ENCODE results near the gene VTN. TPM values are rescaled to one million over a fixed set of nuclear protein-coding genes. Genes with fewer than 3 reads are reported as not detected.

The VTN gene
- total and polyA plus RNA-seq, 2 donors (not counting 3 experiments of a cell fraction or from before 2014, with no cell fraction given): 1.1 TPM; not detected in 1

- Histone ChIP-seq H3K27ac (ENCODE audit: insufficient read depth, low read depth, low read length) (no peak overlapping the region), H3K36me3 (ENCODE audit: control insufficient read depth in 2 of 2, extremely low read depth in 1 of 2, insufficient read depth in 2 of 2, low read length in 2 of 2) (no peaks in the 10 kb centered on the region), H4K20me1 (replicated peaks; ENCODE audit: control insufficient read depth, extremely low read depth, insufficient read depth, low read length) (no peaks in the 10 kb centered on the region), H3K4me2 (ENCODE audit: insufficient read depth, low read length) (peak overlapping the region; percentile 91), H3K4me1 (ENCODE audit: control insufficient read depth, extremely low read depth, insufficient read depth, low read length) (peaks cover 18% of the 10 kb centered on the region), H3K27me3 (ENCODE audit: control insufficient read depth in 2 of 2, insufficient read depth in 2 of 2, low read length in 2 of 2) (no peaks in the 10 kb centered on the region), H3K9me1 (replicated peaks; ENCODE audit: control insufficient read depth, extremely low read depth, insufficient read depth, low read length) (no peaks in the 10 kb centered on the region), H3K9ac (replicated peaks; ENCODE audit: extremely low read depth, insufficient read depth, low read length) (peak overlapping the region; percentile 76), H3K79me2 (ENCODE audit: control insufficient read depth, insufficient read depth, low read length) (peaks cover 37% of the 10 kb centered on the region), H3K9me3 (replicated peaks; ENCODE audit: control insufficient read depth, insufficient read depth, low read length) (no peaks in the 10 kb centered on the region), H3K4me3 (replicated peaks in 1 of 3; ENCODE audit: insufficient read depth in 1 of 3, low read depth in 1 of 3, low read length in 3 of 3) (peak overlapping the region in 2 of 3 experiments; percentile 52 to 80), H2AFZ (ENCODE audit: low read depth, low read length) (peak overlapping the region; percentile 19)
- no TSS peak for BruUV-seq (replicated peaks)
- DNase-seq (ENCODE audit: low read depth, low spot score) (no peak), FAIRE-seq (no peak)
- dilution Hi-C loops (cut with MboI; ENCODE audit: extremely low pct_ligation_motif_present, low sequenced_read_pairs) (no loop called here), intact Hi-C loops (cut with micrococcal nuclease) (no loop called here)
- ChIA-PET POLR2A (interaction anchor here (1.6 kb wide), 1 partner anchor 15 kb away, joined by 3 read pairs; the partner anchor contains the start of genes IFT20 and TNFAIP1), CTCF (interaction anchor here (0.9 to 2.0 kb wide), 4 partner anchors 16 to 515 kb away, joined by 3 to 7 read pairs (median 3); partner anchors contain the start of gene POLDIP2)
- TF ChIP-seq FOS (IDR thresholded peaks at IDR 0.05; ENCODE audit: borderline replicate concordance, insufficient read depth, low read length) (no peak), JUN (IDR thresholded peaks at IDR 0.05; ENCODE audit: borderline replicate concordance, insufficient read depth, insufficient read length, low read depth) (no peak), EZH2 (IDR thresholded peaks at IDR 0.05; ENCODE audit: borderline replicate concordance, low read depth, low read length, severe bottlenecking) (no peak), GATA2 (IDR thresholded peaks at IDR 0.05; ENCODE audit: insufficient read depth, insufficient read length, low read depth, low read length) (no peak), CTCF (IDR thresholded peaks at IDR 0.05; ENCODE audit: extremely low read depth in 1 of 2, insufficient read depth in 1 of 2, low read depth in 1 of 2, low read length in 2 of 2) (no peak), MAX (IDR thresholded peaks at IDR 0.05; ENCODE audit: insufficient read depth, insufficient read length) (no peak)
Measured at GRCh38 chr17:28320215-28321061, 49.7 kb downstream of the VTN start.

Data from endothelial cell of umbilical vein (primary cell).